Gastroesophageal sphincter (tissue), 4 donors: Measurements from ENCODE around the gene ANKRD60. TPM values are rescaled to one million over a fixed set of nuclear protein-coding genes. Genes with fewer than 3 reads are reported as not detected.

Experiments used
- ATAC-seq: fragments of 150-250 bp; one replicate; pipeline ENCODE4 v1.9.1; 2016; ENCODE audit warnings: mild to moderate bottlenecking, moderate library complexity
- H3K27ac ChIP-seq, 4 donors: fragments of 200-600 bp; sonication (generic) in 3 of 4; 1 replicate in 3 of 4; 2 replicates in 1 of 4; pipeline ENCODE4 v1.5.1; 2016 to 2019
- H3K27me3 ChIP-seq: fragments of 200-600 bp; sonication (generic); one replicate; pipeline ENCODE4 v1.5.1; 2019
- H3K36me3 ChIP-seq, 2 donors: fragments of 200-600 bp; sonication (generic); one replicate each; pipeline ENCODE4 v1.5.1; 2019; ENCODE audit warnings: control low read depth in 1 of 2
- H3K4me1 ChIP-seq, 3 donors: fragments of 200-600 bp; sonication (generic); 1 replicate in 2 of 3; 2 replicates in 1 of 3; pipeline ENCODE4 v1.5.1; 2016 to 2019; ENCODE audit warnings: control low read depth in 2 of 3
- H3K4me3 ChIP-seq, 2 donors: fragments of 200-600 bp; sonication (generic); one replicate each; pipeline ENCODE4 v1.5.1; 2019; ENCODE audit warnings: mild to moderate bottlenecking in 1 of 2, moderate library complexity in 1 of 2
- H3K9me3 ChIP-seq, 3 donors: fragments of 200-600 bp; sonication (generic); one replicate each; pipeline ENCODE4 v1.5.1; 2017 to 2019; ENCODE audit warnings: control low read depth in 2 of 3
- CTCF ChIP-seq, 4 experiments: fragments of 200-600 bp in 2 of 4; fragments of 450-650 bp in 2 of 4; sonication (generic) in 1 of 4; IDR thresholded peaks; one replicate each; pipeline ENCODE4 v1.5.1; 2017 to 2019; ENCODE audit warnings: antibody characterized with exemption in 4 of 4, mild to moderate bottlenecking in 2 of 4, moderate library complexity in 2 of 4
- EP300 ChIP-seq: sonication (generic); formaldehyde crosslinking; IDR thresholded peaks from one replicate; pipeline ENCODE4 v1.6.1; 2017; ENCODE audit warnings: antibody characterized with exemption, mild to moderate bottlenecking
- POLR2A ChIP-seq, 2 donors: fragments of 450-650 bp; IDR thresholded peaks; one replicate each; pipeline ENCODE4 v1.6.1; 2017; ENCODE audit warnings: antibody characterized with exemption in 2 of 2, mild to moderate bottlenecking in 2 of 2, moderate library complexity in 1 of 2
- POLR2AphosphoS5 ChIP-seq: sonication (generic); formaldehyde crosslinking; IDR thresholded peaks from one replicate; pipeline ENCODE4 v1.6.1; 2017; ENCODE audit warnings: antibody characterized with exemption
- WGBS, 2 donors: methylation state at CpG; one replicate each; pipeline ENCODE4 v1.1.5; 2018; ENCODE audit warnings: low coverage in 1 of 2; 5-methylcytosine and 5-hydroxymethylcytosine counted together
- total RNA-seq, 4 donors: library from RNA; depleted of rRNA; stranded (reverse); fragments of >200 nt; gene quantifications; one replicate each; pipeline ENCODE4 v1.1.0, GENCODE V29; 2016

Gene ANKRD60
- total RNA-seq, 4 donors from 2014 or later: not detected

- ATAC-seq: no peak
- WGBS, 2 donors: 60 to 73% methylated on average over 1 to 3 of the region's 7 CpGs
- Histone ChIP-seq H3K9me3 (no peaks in the 10 kb centered on the region), H3K4me1 (peaks cover 0 to 11% (median 0%) of the 10 kb centered on the region in 3 donors), H3K27ac (no peak overlapping the region), H3K36me3 (no peaks in the 10 kb centered on the region), H3K4me3 (no peak overlapping the region), H3K27me3 (peaks cover 25% of the 10 kb centered on the region)
- TF ChIP-seq CTCF (IDR thresholded peaks at IDR 0.05) (no peak), POLR2A (IDR thresholded peaks at IDR 0.05) (no peak), POLR2AphosphoS5 (no peak), EP300 (no peak)
Observed at GRCh38 chr20:58210398-58210747, 18.1 kb downstream of the ANKRD60 start.

GRCh38 chr20:58209652-58210397 lies 18.6 kb downstream of the ANKRD60 start:
- H3K36me3 ChIP-seq: no peaks in the 10 kb centered on the region
- peak; percentile 79 for ATAC-seq
- no peak overlapping the region for H3K27ac ChIP-seq
- H3K9me3 ChIP-seq: no peaks in the 10 kb centered on the region
- no peak overlapping the region for H3K4me3 ChIP-seq
- peaks cover 25% of the 10 kb centered on the region for H3K27me3 ChIP-seq
- H3K4me1 ChIP-seq: peaks cover 0 to 11% (median 0%) of the 10 kb centered on the region in 3 donors
- TF ChIP-seq POLR2AphosphoS5 (no peak), CTCF (IDR thresholded peaks at IDR 0.05) (peak; percentile 100)
- 0 to 1% methylated on average over 26 to 30 of the region's 46 CpGs for WGBS, 2 donors

- no peak for ATAC-seq
- 82% methylated on average over 6 of the region's 8 CpGs; no CpG with 5 or more reads in 1 of the 2 donors for WGBS, 2 donors
- Histone ChIP-seq H3K4me3 (no peak overlapping the region), H3K27ac (no peak overlapping the region), H3K27me3 (peaks cover 25% of the 10 kb centered on the region), H3K36me3 (no peaks in the 10 kb centered on the region), H3K4me1 (peaks cover 0 to 11% (median 0%) of the 10 kb centered on the region in 3 donors), H3K9me3 (no peaks in the 10 kb centered on the region)
- TF ChIP-seq POLR2AphosphoS5: no peak
- no peak for TF ChIP-seq POLR2A (IDR thresholded peaks at IDR 0.05)
- no peak for TF ChIP-seq EP300
- no peak for TF ChIP-seq CTCF (IDR thresholded peaks at IDR 0.05)
Observed at GRCh38 chr20:58208944-58209343, 19.5 kb downstream of the ANKRD60 start.

GRCh38 chr20:58205850-58206249 lies 22.6 kb downstream of the ANKRD60 start:
- Histone ChIP-seq H3K27ac (no peak overlapping the region), H3K4me1 (peaks cover 0 to 11% (median 0%) of the 10 kb centered on the region in 3 donors), H3K9me3 (no peaks in the 10 kb centered on the region), H3K4me3 (no peak overlapping the region), H3K27me3 (peaks cover 10% of the 10 kb centered on the region), H3K36me3 (no peaks in the 10 kb centered on the region)
- TF ChIP-seq CTCF (IDR thresholded peaks at IDR 0.05): no peak
- TF ChIP-seq POLR2AphosphoS5: no peak
- TF ChIP-seq POLR2A (IDR thresholded peaks at IDR 0.05): no peak
- TF ChIP-seq EP300: no peak
- WGBS, 2 donors: 83 to 93% methylated on average over 7 to 20 of the region's 31 CpGs
- ATAC-seq: no peak

- H3K36me3 ChIP-seq: no peaks in the 10 kb centered on the region
- ATAC-seq: no peak
- no peaks in the 10 kb centered on the region for H3K9me3 ChIP-seq
- TF ChIP-seq POLR2A (IDR thresholded peaks at IDR 0.05): no peak
- TF ChIP-seq POLR2AphosphoS5: no peak
- TF ChIP-seq EP300: no peak
- TF ChIP-seq CTCF (IDR thresholded peaks at IDR 0.05): no peak
- H3K27me3 ChIP-seq: no peaks in the 10 kb centered on the region
- H3K4me1 ChIP-seq: no peaks in the 10 kb centered on the region
- H3K4me3 ChIP-seq: no peak overlapping the region
- no peak overlapping the region for H3K27ac ChIP-seq
Observed at GRCh38 chr20:58202044-58202443, 26.4 kb downstream of the ANKRD60 start.
